GM10266 (cell line): ENCODE results near the gene COL11A2.
"Not testable (repeated sequence)": the region's sequence is repeated elsewhere in the genome, so short reads cannot be mapped to it uniquely, and the experiment has no call there.

Source experiments
- DNase-seq: peaks from one replicate; pipeline ENCODE4 v3.0.0; 2012; ENCODE audit errors: extremely low spot score
- CTCF ChIP-seq: IDR thresholded peaks from 2 replicates; pipeline ENCODE4 v1.5.1; 2012; ENCODE audit warnings: mild to moderate bottlenecking, low read depth; ENCODE audit not compliant: control insufficient read depth, insufficient read depth; ENCODE audit errors: missing control alignments

The COL11A2 gene

GRCh38 chr6:33156964-33157363 is 35.3 kb downstream of the COL11A2 start:
- no peak for DNase-seq
- TF ChIP-seq CTCF, result no peak

DNA sequence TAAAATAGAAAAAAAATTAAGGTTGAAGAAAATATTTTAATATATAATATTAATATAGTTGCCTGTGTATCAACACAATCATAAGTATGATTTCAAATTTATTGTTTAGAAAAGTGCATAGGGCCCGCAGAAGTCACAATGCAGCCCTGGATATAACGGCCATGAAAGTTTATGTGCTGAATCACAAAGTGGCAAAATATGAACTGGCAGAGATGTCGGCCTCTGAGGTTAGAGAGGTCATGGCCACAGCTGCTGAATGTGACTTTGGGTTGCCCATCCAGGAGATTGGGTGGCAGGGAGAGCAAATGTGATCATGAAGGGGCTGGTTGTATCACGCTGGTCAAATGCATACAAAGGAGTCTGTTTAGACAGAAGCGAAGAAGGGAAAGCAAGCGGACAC is 35.7 kb downstream of the COL11A2 start:
- TF ChIP-seq CTCF, result no peak
- no peak for DNase-seq

GRCh38 chr6:33154349-33154748 is 37.9 kb downstream of the COL11A2 start:
- DNase-seq, result no peak
- no peak for TF ChIP-seq CTCF

DNA sequence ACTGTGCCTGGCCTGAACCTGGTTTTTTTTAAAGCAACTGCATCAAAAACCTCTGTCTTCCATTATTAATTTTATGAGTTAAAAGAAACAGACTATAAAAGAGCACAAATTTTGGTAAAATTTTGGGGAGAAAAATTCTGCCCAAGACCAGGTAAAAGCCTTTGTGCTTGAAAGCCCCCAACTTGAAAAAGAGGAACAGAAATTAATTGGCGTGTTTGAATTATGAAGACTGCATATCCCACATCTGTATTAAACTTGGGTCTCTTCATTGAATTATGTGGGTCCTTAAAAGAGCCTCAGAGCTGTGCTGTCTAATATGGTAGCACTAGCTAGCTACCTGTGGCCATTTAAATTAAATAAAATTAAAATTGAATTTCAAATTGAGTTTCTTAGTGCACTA is 41.2 kb downstream of the COL11A2 start:
- no peak for DNase-seq
- TF ChIP-seq CTCF, result no peak

DNA sequence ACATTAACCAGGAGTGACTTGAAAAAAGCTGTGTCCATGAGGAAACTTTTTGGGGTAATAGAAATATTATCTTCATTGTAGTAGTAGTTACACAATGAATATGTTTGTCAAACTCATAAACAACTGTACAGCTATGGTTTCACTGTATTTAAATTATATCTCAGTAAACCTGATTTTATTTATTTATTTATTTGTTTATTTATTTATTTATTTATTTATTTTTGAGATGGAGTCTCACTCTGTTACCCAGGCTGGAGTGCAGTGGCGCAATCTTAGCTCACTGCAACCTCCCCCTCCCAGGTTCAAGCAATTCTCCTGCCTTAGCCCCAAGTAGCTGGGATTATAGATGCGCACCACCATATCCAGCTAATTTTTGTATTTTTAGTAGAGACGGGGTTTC is 41.7 kb downstream of the COL11A2 start:
- DNase-seq, result not testable (repeated sequence)

GRCh38 chr6:33147807-33148666 is 44.2 kb downstream of the COL11A2 start:
- TF ChIP-seq CTCF, result peak; percentile 66
- no peak for DNase-seq

- DNase-seq, result no peak
Observed at GRCh38 chr6:33144373-33144772, 47.9 kb downstream of the COL11A2 start.

More at GRCh38 chr6:33144373-33144772, 47.9 kb downstream of the COL11A2 start:
- no peak for TF ChIP-seq CTCF
